ENCODE measurements around the gene LRP5.

Gene LRP5

GRCh38 chr11:68364581-68364980 lies 52.2 kb downstream of the LRP5 start:
- Histone ChIP-seq H3K4me3 (ENCODE audit: low read depth in 1 of 2, low read length in 1 of 2) (no peak overlapping the region), H3K36me3 (no peaks in the 10 kb centered on the region), H3K27me3 (no peaks in the 10 kb centered on the region), H3K27ac (no peak overlapping the region), H3K9me3 (no peaks in the 10 kb centered on the region), H3K4me1 (ENCODE audit: control insufficient read depth in 1 of 2, insufficient read depth in 1 of 2, low read depth in 1 of 2, low read length in 1 of 2) (no peaks in the 10 kb centered on the region)
- TF ChIP-seq CTCF (IDR thresholded peaks at IDR 0.05) = no peak

DNA sequence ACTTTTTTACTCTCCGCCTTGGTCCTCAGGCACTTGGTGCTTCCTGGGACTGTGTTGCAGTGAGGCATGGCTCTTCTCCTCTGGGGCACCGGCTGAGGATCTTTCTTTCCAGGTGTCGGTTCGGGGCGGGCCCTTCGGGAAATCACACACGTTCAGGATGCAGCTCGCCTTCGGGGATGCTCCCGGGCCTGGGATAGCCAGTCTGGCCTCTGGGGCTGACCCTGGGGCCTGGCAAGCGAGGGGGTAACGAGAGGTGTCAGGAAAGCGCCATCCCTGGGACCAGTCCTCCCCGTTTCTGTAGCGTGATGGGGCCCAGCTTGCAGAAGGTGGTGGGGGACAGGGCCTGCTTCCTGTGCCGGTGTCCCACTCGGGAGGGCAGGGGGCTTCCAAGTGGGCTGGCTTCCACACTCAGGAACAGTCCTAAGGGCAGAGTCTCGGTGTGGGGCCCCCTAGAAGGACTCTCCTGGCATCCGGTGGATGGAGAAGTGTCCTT lies 53.6 kb downstream of the LRP5 start:
- no peak overlapping the region for H3K27ac ChIP-seq
- no peak for TF ChIP-seq CTCF (IDR thresholded peaks at IDR 0.05)

DNA sequence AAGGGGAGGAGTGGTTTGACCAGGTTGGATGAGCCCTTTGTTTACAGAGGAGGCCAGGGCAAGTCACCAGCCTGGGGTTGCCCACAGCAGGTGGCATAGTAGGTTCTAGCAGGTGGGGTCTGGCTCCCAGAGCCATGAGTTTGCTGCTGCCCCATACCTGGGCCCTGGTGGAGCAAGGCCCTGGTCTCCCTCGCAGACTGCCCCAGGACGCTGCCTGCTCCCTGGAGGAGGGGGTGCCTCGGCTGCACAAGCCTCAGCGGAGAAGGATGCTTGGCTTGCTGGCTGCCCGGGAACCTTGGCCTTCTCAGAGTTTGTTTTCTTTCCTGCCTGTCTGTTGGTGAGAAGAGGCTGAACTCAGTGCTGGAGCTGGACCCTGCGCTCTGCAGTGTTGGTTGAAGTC lies 54.9 kb downstream of the LRP5 start:
- Histone ChIP-seq H3K4me1 (ENCODE audit: control insufficient read depth in 1 of 2, insufficient read depth in 1 of 2, low read depth in 1 of 2, low read length in 1 of 2) (no peaks in the 10 kb centered on the region), H3K27ac (no peak overlapping the region), H3K4me3 (ENCODE audit: low read depth in 1 of 2, low read length in 1 of 2) (no peak overlapping the region), H3K9me3 (no peaks in the 10 kb centered on the region), H3K27me3 (peaks cover 13% of the 10 kb centered on the region), H3K36me3 (no peaks in the 10 kb centered on the region)
- TF ChIP-seq CTCF (IDR thresholded peaks at IDR 0.05) = no peak

More for the DNA sequence above, 53.6 kb downstream of the LRP5 start:
- H3K27me3 ChIP-seq = peaks cover 5% of the 10 kb centered on the region
- H3K36me3 ChIP-seq = no peaks in the 10 kb centered on the region
- H3K4me3 ChIP-seq (ENCODE audit: low read depth in 1 of 2, low read length in 1 of 2) = no peak overlapping the region
- no peaks in the 10 kb centered on the region for H3K4me1 ChIP-seq (ENCODE audit: control insufficient read depth in 1 of 2, insufficient read depth in 1 of 2, low read depth in 1 of 2, low read length in 1 of 2)
- H3K9me3 ChIP-seq = no peaks in the 10 kb centered on the region

DNA sequence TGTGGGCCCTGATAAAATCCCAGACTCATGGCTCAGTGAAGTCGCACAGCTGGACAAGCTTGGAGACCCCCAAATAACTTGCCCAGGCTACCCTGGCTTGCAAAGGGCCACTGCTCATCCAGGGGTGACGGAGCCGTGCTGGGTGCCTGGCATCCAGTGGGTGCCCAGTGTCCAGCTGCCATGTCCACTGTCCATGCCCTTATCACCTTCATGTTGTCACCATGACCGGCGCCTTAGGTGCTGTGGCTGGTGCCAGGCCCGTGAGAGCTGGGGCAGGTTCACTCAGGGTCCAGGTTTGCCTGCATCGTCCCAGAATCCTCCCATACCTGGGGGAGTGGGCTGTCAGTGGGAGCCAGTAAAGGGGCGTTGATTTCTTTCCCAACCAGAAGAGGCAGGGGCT lies 57.4 kb downstream of the LRP5 start:
- Histone ChIP-seq H3K9me3 (no peaks in the 10 kb centered on the region), H3K4me1 (ENCODE audit: control insufficient read depth in 1 of 2, insufficient read depth in 1 of 2, low read depth in 1 of 2, low read length in 1 of 2) (no peaks in the 10 kb centered on the region), H3K4me3 (ENCODE audit: low read depth in 1 of 2, low read length in 1 of 2) (no peak overlapping the region), H3K27me3 (peaks cover 38% of the 10 kb centered on the region), H3K27ac (no peak overlapping the region), H3K36me3 (no peaks in the 10 kb centered on the region)
- TF ChIP-seq CTCF (IDR thresholded peaks at IDR 0.05) = no peak

- peaks cover 45% of the 10 kb centered on the region for H3K27me3 ChIP-seq
- TF ChIP-seq CTCF (IDR thresholded peaks at IDR 0.05) = no peak
- H3K9me3 ChIP-seq = no peaks in the 10 kb centered on the region
- no peak overlapping the region for H3K4me3 ChIP-seq (ENCODE audit: low read depth in 1 of 2, low read length in 1 of 2)
- no peaks in the 10 kb centered on the region for H3K4me1 ChIP-seq (ENCODE audit: control insufficient read depth in 1 of 2, insufficient read depth in 1 of 2, low read depth in 1 of 2, low read length in 1 of 2)
- no peak overlapping the region for H3K27ac ChIP-seq
- no peaks in the 10 kb centered on the region for H3K36me3 ChIP-seq
These were observed 58.1 kb downstream of the LRP5 start for GRCh38 chr11:68370211-68371111.
